Activated CD4-positive, alpha-beta T cell treated with anti-CD3 and anti-CD28 coated beads, Interleukin-2, amount 50 U/mL, for 24 hours (primary cell): ENCODE results near the gene COL17A1.

ENCODE experiments used
- DNase-seq, 2 donors: peaks; one replicate each; pipeline ENCODE4 v3.0.0-alpha.2; 2020; ENCODE audit warnings: low read depth in 1 of 2, low spot score in 1 of 2

Gene COL17A1

GRCh38 chr10:104034401-104035193 lies 51.1 kb downstream of the COL17A1 start:
- no peak for DNase-seq

GRCh38 chr10:104033966-104034365 lies 51.7 kb downstream of the COL17A1 start:
- no peak for DNase-seq

GRCh38 chr10:104033401-104033930 lies 52.2 kb downstream of the COL17A1 start:
- DNase-seq: no peak

- no peak for DNase-seq
Observed at GRCh38 chr10:104032144-104032775, 53.4 kb downstream of the COL17A1 start.

GRCh38 chr10:104031631-104032030 lies 54.0 kb downstream of the COL17A1 start:
- DNase-seq: no peak

GRCh38 chr10:104029521-104029860 lies 56.2 kb downstream of the COL17A1 start:
- DNase-seq: no peak

GRCh38 chr10:104028823-104029520 lies 56.7 kb downstream of the COL17A1 start:
- DNase-seq: no peak

GRCh38 chr10:104028146-104028545 lies 57.5 kb downstream of the COL17A1 start:
- DNase-seq: peak in 1 of 2 donors; percentile 9

- DNase-seq: no peak
Observed at GRCh38 chr10:104026762-104027161, 58.9 kb downstream of the COL17A1 start.

- no peak for DNase-seq
Observed at GRCh38 chr10:104025524-104025923, 60.2 kb downstream of the COL17A1 start.

- DNase-seq: no peak
Observed at GRCh38 chr10:104022026-104022425, 63.7 kb downstream of the COL17A1 start.

GRCh38 chr10:104021246-104021645 lies 64.4 kb downstream of the COL17A1 start:
- no peak for DNase-seq

- DNase-seq: no peak
Observed at GRCh38 chr10:104020020-104020419, 65.7 kb downstream of the COL17A1 start.

GRCh38 chr10:104018471-104018870 lies 67.2 kb downstream of the COL17A1 start:
- no peak for DNase-seq

- DNase-seq: no peak
Observed at GRCh38 chr10:104016661-104017060, 69.0 kb downstream of the COL17A1 start.

- no peak for DNase-seq
Observed at GRCh38 chr10:104014176-104014575, 71.5 kb downstream of the COL17A1 start.

- DNase-seq: no peak
Observed at GRCh38 chr10:104013489-104013888, 72.2 kb downstream of the COL17A1 start.

- DNase-seq: no peak
Observed at GRCh38 chr10:104011904-104012303, 73.8 kb downstream of the COL17A1 start.

GRCh38 chr10:104005172-104005863 lies 80.4 kb downstream of the COL17A1 start:
- no peak for DNase-seq

- DNase-seq: no peak
Observed at GRCh38 chr10:104002911-104003310, 82.8 kb downstream of the COL17A1 start.

- no peak for DNase-seq
Observed at GRCh38 chr10:103998805-103999204, 86.9 kb downstream of the COL17A1 start.
